NCI-H1694 treated with DMSO at 0.1 percent for 48 hours (cell line): ENCODE data around the gene RIN3.

ENCODE experiments used
- DNase-seq: peaks from one replicate; lab custom pipeline; 2025; lab: John Stamatoyannopoulos, UW

The RIN3 gene

GRCh38 chr14:92714739-92715307, 201.2 kb downstream of the RIN3 start:
- DNase-seq: peak; percentile 66

- DNase-seq: no peak
Measured at GRCh38 chr14:92716131-92716530, 202.6 kb downstream of the RIN3 start.

- no peak for DNase-seq
Measured at GRCh38 chr14:92717571-92718042, 204.0 kb downstream of the RIN3 start.

- no peak for DNase-seq
Measured at GRCh38 chr14:92718664-92719063, 205.1 kb downstream of the RIN3 start.

DNA sequence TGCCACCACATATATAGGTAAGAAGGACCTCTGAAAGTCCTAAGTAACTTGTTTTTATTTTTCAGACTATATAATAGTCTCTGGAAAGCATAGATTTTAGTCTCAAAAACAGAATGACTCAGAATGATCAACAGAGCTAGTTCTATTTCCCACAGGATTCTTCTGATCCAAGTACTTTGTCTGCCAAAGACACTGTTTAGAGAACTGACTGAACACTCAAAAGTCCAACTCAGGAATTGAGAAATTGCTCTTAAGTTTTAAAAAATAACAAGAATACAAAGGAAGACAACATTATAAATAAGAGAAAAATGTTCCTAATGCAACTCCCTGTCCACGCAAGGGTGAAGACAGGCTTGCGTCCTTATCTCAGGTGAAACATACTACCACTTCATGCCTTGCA, 205.8 kb downstream of the RIN3 start:
- no peak for DNase-seq

- no peak for DNase-seq
Measured at GRCh38 chr14:92719890-92720323, 206.3 kb downstream of the RIN3 start.

GRCh38 chr14:92724516-92725340, 211.1 kb downstream of the RIN3 start:
- no peak for DNase-seq

- DNase-seq: no peak
Measured at GRCh38 chr14:92726135-92726932, 212.8 kb downstream of the RIN3 start.

DNA sequence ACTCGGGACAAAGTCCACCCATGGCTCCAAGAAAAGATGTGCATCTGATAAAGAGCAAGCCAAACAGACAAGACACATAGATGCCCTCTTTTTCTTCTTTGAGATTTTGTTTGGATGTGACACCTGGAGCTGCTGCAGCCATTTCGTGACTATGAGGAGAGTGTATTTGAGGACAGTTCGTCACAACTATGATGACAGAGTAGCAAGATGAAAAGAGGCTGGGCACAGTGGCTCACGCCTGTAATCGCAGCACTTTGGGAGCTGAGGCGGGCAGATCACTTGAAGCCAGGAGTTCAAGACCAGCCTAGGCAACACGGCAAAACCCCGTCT, 213.3 kb downstream of the RIN3 start:
- no peak for DNase-seq

- no peak for DNase-seq
Measured at GRCh38 chr14:92728759-92729364, 215.3 kb downstream of the RIN3 start.

- no peak for DNase-seq
Measured at GRCh38 chr14:92729634-92730358, 216.2 kb downstream of the RIN3 start.

GRCh38 chr14:92731622-92732115, 218.1 kb downstream of the RIN3 start:
- no peak for DNase-seq

DNA sequence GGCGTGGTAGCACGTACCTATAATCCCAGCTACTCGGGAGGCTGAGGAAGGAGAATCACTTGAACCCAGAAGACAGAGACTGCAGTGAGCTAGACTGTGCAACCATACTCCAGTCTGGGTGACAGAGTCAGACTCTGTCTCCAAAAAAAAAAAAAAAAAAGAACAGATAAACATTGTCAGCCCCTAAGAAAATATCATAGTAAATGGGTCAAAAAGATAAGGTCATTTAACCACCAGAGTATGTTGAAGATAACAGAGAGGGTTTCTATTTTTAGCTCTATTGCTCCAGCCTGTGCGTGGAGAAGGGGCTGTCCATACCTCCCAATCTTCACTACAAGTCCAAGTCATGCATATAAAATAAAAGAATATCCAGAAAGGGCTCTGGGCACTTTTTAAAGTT, 219.4 kb downstream of the RIN3 start:
- DNase-seq: no peak

DNA sequence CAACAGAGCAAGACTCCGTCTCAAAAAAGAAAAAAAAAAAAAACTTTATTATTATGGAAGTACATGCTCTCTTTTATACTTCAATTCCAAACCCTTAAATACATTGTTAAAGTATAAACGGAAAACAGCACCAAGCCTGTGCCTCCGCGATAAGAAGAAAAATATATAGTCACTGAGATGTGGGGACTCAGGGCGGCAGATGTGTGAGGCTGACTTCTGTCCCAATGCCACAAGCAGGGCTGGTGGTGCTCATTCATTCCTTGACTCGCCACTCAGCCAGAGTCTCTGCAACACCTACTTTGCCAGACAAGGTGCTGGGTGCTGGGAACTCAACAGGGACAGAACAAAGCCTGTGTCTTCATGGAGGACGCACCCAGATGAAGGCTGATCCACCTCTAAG, 221.0 kb downstream of the RIN3 start:
- no peak for DNase-seq

GRCh38 chr14:92735344-92735743, 221.8 kb downstream of the RIN3 start:
- DNase-seq: no peak

DNA sequence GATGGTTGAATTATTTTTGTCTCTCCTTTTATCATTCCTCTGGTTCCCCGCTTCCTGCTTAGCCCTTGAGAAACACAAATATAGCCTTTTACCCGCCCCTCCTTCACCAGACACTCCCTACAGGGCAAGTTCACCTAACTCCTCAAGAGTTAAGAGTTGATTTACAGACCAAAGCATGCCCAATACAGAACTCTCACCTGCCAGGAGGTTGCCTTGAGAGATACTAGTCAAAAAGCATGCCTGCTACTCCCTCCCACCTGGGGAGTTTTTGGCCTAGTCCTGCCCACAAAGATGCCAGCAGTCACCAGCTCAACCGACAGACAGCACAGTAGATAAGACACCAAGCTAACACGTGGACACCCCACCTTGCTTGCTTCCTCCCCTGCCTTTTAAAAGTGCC, 223.6 kb downstream of the RIN3 start:
- DNase-seq: no peak

DNA sequence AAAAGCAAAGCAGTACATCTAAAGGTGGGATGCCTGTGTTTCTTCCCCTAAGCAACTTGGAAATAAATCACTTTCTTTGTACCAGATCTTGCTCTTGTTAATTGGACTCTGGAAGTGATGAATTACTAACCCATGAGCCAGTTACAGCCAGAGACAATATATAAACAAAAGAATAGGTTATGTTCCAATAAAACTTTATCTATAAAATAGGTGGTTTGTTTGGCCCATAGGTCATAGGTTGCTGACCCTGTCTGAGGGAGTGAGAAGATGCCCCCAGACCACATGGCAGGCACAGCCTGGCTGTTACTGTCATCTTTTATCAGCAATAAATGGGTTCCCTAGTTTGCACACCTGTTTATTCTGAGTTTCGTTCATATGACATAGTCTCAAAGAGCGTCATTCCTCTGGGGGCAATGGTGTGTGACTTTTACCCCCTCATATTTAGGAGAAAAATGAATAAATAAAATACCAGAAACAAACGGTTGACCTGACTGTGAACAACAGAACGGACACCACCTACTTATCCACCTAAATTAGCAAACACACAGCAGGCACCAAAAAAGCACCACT, 224.1 kb downstream of the RIN3 start:
- DNase-seq: no peak
